ENCODE measurements around the gene NUB1.

Gene NUB1

DNA sequence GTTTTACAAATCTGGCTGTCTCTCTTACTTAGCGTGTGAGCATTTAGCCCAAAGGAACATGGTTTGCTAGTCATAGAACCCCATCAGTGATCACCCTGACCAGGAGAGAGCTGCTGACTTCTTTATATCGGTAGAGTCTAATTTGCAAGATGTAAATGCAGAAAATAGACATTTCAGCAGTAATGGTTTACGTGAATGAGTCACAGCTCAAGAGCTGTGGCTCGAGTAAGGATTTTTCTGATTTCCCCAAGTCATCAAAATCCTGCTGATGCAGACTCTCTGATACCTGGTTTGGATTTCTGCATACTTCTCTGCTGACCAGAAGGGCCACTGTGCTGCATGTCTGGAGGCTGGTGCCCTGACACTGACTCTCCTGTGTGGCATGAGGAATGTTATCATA, 25.7 kb downstream of the NUB1 start:
- DNase-seq (ENCODE audit: low spot score) = no peak
- in situ Hi-C loops (cut with MboI; ENCODE audit: low sequenced_read_pairs, unreplicated experiment) = loop anchor here (10.0 kb wide), 1 partner anchor 78 kb away; the partner anchor contains the start of gene CRYGN

DNA sequence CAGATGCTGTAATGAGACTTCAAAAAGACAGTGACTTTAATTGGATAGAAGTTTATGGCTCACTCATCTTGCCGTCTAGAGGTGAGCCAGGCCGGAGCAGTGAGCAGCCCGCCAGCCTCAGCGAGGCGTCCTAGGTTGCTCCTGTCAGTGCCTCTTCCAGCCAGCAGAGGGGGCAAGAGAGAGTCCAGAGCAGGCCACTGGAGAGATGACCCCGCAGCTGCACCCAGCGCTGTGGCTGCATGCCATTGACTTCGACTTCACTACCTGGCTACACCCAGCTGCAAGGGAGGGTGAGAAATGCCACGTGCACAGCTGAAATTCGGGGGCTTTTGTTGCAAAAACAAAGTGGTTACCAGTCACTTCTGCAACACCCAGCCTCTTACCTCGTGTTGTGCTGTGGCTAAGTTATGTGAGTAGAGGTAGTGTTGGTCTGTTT, 26.5 kb downstream of the NUB1 start:
- TF ChIP-seq CTCF (IDR thresholded peaks at IDR 0.05; ENCODE audit: borderline replicate concordance, control extremely low read depth, extremely low read depth, insufficient read depth, missing control alignments) = peak; percentile 76
- in situ Hi-C loops (cut with MboI; ENCODE audit: low sequenced_read_pairs, unreplicated experiment) = loop anchor here (10.0 kb wide), 1 partner anchor 77 kb away; the partner anchor contains the start of gene CRYGN
- peak; percentile 85 for DNase-seq (ENCODE audit: low spot score)

More for the DNA sequence above, 25.7 kb downstream of the NUB1 start:
- no peak for TF ChIP-seq CTCF (IDR thresholded peaks at IDR 0.05; ENCODE audit: borderline replicate concordance, control extremely low read depth, extremely low read depth, insufficient read depth, missing control alignments)

GRCh38 chr7:151371266-151371665, 29.7 kb downstream of the NUB1 start:
- no peak for DNase-seq (ENCODE audit: low spot score)
- in situ Hi-C loops (cut with MboI; ENCODE audit: low sequenced_read_pairs, unreplicated experiment) = no loop called here
- TF ChIP-seq CTCF (IDR thresholded peaks at IDR 0.05; ENCODE audit: borderline replicate concordance, control extremely low read depth, extremely low read depth, insufficient read depth, missing control alignments) = no peak

DNA sequence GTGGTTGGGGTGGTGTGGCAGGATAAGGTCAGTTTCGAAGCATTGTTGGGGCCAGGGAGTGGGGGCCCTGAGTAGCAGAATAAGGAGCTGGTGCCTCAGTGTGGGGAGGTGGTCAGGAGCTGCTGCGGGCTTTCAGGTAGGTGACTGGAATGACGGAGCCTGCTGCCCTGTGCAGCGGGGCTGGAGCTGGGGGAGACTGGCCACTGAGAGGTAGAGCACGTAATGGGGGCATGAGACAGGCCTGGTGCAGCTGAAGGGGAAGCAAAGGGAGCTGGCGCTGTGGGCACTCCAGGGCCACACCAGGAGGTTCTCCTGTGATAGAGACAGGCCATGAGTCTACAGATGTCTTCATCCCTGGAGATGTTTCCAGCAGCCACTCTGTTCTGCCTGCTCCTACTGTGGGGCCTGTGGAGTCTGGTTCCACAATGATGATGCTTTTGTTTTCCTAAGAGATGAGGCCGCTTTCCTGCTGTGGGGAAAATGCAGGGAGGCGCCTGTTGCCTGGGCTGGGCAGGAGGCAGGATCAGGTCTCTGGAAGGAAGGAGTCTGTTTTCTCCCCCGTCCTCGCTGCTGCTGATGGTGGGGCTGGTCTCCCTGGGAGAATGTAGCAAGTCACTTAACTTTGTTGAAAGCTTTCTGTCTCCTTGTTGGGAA, 31.1 kb downstream of the NUB1 start:
- no peak for DNase-seq (ENCODE audit: low spot score)
- in situ Hi-C loops (cut with MboI; ENCODE audit: low sequenced_read_pairs, unreplicated experiment) = no loop called here
- no peak for TF ChIP-seq CTCF (IDR thresholded peaks at IDR 0.05; ENCODE audit: borderline replicate concordance, control extremely low read depth, extremely low read depth, insufficient read depth, missing control alignments)

GRCh38 chr7:151373599-151373998, 32.0 kb downstream of the NUB1 start:
- in situ Hi-C loops (cut with MboI; ENCODE audit: low sequenced_read_pairs, unreplicated experiment) = no loop called here
- DNase-seq (ENCODE audit: low spot score) = no peak
- TF ChIP-seq CTCF (IDR thresholded peaks at IDR 0.05; ENCODE audit: borderline replicate concordance, control extremely low read depth, extremely low read depth, insufficient read depth, missing control alignments) = no peak

DNA sequence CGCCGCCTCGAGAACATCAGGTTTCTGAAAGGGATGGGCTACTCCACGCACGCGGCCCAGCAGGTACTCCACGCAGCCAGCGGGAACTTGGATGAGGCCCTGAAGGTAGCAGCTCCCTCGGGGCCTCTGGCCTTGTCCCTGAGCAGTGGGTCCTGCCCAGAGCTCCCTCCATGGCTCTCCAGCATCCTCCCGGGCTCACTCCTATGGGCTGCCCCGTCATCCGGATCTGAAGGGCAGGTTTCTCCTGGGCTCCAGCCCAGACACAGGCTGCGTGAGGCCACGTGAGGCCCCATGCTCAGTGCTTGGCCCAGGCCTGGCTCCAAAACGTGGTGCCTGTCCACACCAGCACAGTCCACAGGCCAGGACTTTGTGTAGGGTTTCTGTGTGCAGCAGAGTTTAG, 32.5 kb downstream of the NUB1 start:
- no peak for TF ChIP-seq CTCF (IDR thresholded peaks at IDR 0.05; ENCODE audit: borderline replicate concordance, control extremely low read depth, extremely low read depth, insufficient read depth, missing control alignments)
- in situ Hi-C loops (cut with MboI; ENCODE audit: low sequenced_read_pairs, unreplicated experiment) = no loop called here
- peak; percentile 21 for DNase-seq (ENCODE audit: low spot score)

All from GM13976 (cell line).